Measurements from ENCODE around the gene CCDC177. TPM values are rescaled to one million over a fixed set of nuclear protein-coding genes. Genes with fewer than 3 reads are reported as not detected.
A peak's percentile ranks its signal among the peaks of the same experiment; 100 is the strongest.

The CCDC177 gene
- total RNA-seq, 2 experiments from 2014 or later = not detected

DNA sequence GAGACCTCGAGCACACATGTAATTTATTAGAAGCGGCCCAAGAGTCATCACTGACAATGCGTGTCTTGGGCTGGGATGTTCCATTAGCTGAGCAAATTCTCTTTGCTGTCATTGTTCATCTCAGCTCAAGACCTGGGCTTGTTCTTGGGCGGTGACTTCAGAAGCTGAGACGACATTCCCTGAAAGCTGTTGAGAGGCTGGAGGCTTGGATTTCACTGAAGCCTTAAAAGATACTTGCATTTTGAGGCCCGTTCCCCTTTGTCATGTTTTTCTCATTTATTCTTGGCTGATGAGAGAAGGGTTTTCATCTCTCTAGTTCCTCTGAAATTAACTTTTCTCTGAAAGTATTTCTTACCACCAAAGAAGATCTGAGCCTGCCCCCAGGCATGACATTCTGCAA lies 20.2 kb upstream of the CCDC177 start:
- POLR2A ChIA-PET = interaction anchor here (0.7 to 0.9 kb wide), 3 partner anchors 73 to 511 kb away, joined by 3 to 5 read pairs (median 4); no protein-coding TSS in a partner anchor
- Histone ChIP-seq H3K4me2 (ENCODE audit: low read length) (no peak overlapping the region), H3K4me1 (ENCODE audit: insufficient read depth, low read length, poor library complexity, severe bottlenecking) (no peaks in the 10 kb centered on the region), H3K36me3 (ENCODE audit: insufficient read depth, low read length) (no peaks in the 10 kb centered on the region), H3K27ac (ENCODE audit: low read depth, low read length, poor library complexity, severe bottlenecking) (no peak overlapping the region), H3K4me3 (ENCODE audit: low read depth, low read length, poor library complexity, severe bottlenecking) (no peak overlapping the region), H3K9me2 (ENCODE audit: insufficient read depth, low read length) (no peaks in the 10 kb centered on the region), H4K20me1 (ENCODE audit: insufficient read depth, low read length) (no peaks in the 10 kb centered on the region), H2AFZ (ENCODE audit: low read length) (no peak overlapping the region), H3K9me3 (ENCODE audit: low read length) (no peaks in the 10 kb centered on the region), H3K79me2 (ENCODE audit: insufficient read depth, low read depth, low read length) (no peaks in the 10 kb centered on the region)
- no TSS peak for BruUV-seq (replicated peaks)
- CTCF ChIA-PET (ENCODE audit: unreplicated experiment) = no interaction called here
- TF ChIP-seq EZH2phosphoT487 (IDR thresholded peaks at IDR 0.05; ENCODE audit: borderline replicate concordance, low read depth, low read length) = no peak
- TF ChIP-seq, protein P1, sequence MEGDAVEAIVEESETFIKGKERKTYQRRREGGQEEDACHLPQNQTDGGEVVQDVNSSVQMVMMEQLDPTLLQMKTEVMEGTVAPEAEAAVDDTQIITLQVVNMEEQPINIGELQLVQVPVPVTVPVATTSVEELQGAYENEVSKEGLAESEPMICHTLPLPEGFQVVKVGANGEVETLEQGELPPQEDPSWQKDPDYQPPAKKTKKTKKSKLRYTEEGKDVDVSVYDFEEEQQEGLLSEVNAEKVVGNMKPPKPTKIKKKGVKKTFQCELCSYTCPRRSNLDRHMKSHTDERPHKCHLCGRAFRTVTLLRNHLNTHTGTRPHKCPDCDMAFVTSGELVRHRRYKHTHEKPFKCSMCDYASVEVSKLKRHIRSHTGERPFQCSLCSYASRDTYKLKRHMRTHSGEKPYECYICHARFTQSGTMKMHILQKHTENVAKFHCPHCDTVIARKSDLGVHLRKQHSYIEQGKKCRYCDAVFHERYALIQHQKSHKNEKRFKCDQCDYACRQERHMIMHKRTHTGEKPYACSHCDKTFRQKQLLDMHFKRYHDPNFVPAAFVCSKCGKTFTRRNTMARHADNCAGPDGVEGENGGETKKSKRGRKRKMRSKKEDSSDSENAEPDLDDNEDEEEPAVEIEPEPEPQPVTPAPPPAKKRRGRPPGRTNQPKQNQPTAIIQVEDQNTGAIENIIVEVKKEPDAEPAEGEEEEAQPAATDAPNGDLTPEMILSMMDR (conservative IDR thresholded peaks at IDR 0.05; ENCODE audit: low read length) = no peak
- no peak for DNase-seq (ENCODE audit: low spot score)
- intact Hi-C loops (cut with micrococcal nuclease; ENCODE audit: unreplicated experiment) = no loop called here

DNA sequence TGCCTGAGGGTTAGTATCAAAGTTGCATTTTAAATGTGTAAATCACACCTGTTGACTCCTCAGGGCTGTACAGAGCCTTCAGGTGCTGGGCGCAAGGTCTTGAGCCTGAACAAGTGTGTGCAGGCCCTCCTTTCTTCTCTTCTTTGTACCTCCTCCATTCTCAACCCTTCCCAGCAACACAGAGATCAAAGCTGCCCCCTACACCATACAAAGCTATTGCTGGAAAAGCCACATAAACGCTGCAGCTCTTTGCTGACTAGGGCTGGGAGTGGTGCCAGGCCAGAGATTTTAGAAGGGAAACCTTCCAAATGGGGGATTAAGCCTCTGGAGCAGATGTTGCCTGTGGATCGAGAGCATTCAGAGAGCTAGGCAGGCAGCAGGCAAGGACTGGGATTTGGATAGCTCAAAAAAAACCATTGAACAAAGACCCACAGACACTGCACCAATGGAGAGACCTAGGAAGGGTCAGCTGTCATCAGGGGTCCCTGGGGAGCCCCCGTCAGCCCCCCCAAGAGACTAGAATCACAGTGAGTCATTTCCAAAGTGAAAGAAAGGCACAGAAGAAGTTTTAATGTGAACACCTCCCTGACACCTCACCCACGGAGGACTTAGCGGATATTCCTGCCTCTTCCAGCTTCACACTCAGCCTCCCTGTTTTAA lies 18.5 kb upstream of the CCDC177 start:
- Histone ChIP-seq H3K36me3 (ENCODE audit: insufficient read depth, low read length) (no peaks in the 10 kb centered on the region), H3K4me2 (ENCODE audit: low read length) (no peak overlapping the region), H3K27ac (ENCODE audit: low read depth, low read length, poor library complexity, severe bottlenecking) (no peak overlapping the region), H3K9me2 (ENCODE audit: insufficient read depth, low read length) (no peaks in the 10 kb centered on the region), H4K20me1 (ENCODE audit: insufficient read depth, low read length) (no peaks in the 10 kb centered on the region), H3K79me2 (ENCODE audit: insufficient read depth, low read depth, low read length) (no peaks in the 10 kb centered on the region), H3K4me1 (ENCODE audit: insufficient read depth, low read length, poor library complexity, severe bottlenecking) (no peaks in the 10 kb centered on the region), H2AFZ (ENCODE audit: low read length) (0 out of 2 replicates have a peak overlapping the region, but pooled peaks have one; percentile 53), H3K4me3 (ENCODE audit: low read depth, low read length, poor library complexity, severe bottlenecking) (no peak overlapping the region), H3K9me3 (ENCODE audit: low read length) (no peaks in the 10 kb centered on the region)
- no peak for TF ChIP-seq EZH2phosphoT487 (IDR thresholded peaks at IDR 0.05; ENCODE audit: borderline replicate concordance, low read depth, low read length)
- TF ChIP-seq, protein P1 (conservative IDR thresholded peaks at IDR 0.05; ENCODE audit: low read length) = no peak
- CTCF ChIA-PET (ENCODE audit: unreplicated experiment) = no interaction called here
- POLR2A ChIA-PET = interaction anchor here (0.6 to 1.2 kb wide), 2 partner anchors 12 to 403 kb away, joined by 3 to 4 read pairs; no protein-coding TSS in a partner anchor
- BruUV-seq (replicated peaks) = no TSS peak
- DNase-seq (ENCODE audit: low spot score) = no peak
- intact Hi-C loops (cut with micrococcal nuclease; ENCODE audit: unreplicated experiment) = no loop called here

DNA sequence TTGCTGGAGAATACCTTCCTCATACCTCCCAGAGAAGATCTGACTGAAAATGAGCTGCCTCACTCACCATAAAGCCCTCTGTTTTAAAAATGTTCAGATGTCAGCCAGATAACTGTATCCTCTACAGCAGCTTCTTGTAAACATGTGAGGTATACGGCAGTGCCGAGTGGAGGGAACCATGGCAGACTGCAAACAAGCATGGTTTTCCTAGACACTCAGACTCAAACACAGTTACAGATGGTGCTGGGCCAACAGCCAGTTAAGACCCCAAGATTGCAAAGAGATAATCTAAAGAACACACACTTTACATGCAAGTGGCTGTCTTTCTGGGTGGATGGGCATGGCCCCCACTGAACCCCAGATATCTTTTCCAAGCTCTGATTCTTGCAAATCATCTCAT lies 16.6 kb upstream of the CCDC177 start:
- POLR2A ChIA-PET = no interaction called here

More for the DNA sequence above, 16.6 kb upstream of the CCDC177 start:
- BruUV-seq (replicated peaks) = no TSS peak
- no peak overlapping the region for H3K4me2 ChIP-seq (ENCODE audit: low read length)
- no peaks in the 10 kb centered on the region for H4K20me1 ChIP-seq (ENCODE audit: insufficient read depth, low read length)
- no peaks in the 10 kb centered on the region for H3K9me2 ChIP-seq (ENCODE audit: insufficient read depth, low read length)
- TF ChIP-seq EZH2phosphoT487 (IDR thresholded peaks at IDR 0.05; ENCODE audit: borderline replicate concordance, low read depth, low read length) = no peak
- TF ChIP-seq, protein P1 (conservative IDR thresholded peaks at IDR 0.05; ENCODE audit: low read length) = no peak
- H3K79me2 ChIP-seq (ENCODE audit: insufficient read depth, low read depth, low read length) = no peaks in the 10 kb centered on the region
- DNase-seq (ENCODE audit: low spot score) = no peak
- no peak overlapping the region for H3K27ac ChIP-seq (ENCODE audit: low read depth, low read length, poor library complexity, severe bottlenecking)
- intact Hi-C loops (cut with micrococcal nuclease; ENCODE audit: unreplicated experiment) = no loop called here
- no peaks in the 10 kb centered on the region for H3K4me1 ChIP-seq (ENCODE audit: insufficient read depth, low read length, poor library complexity, severe bottlenecking)
- no peak overlapping the region for H3K4me3 ChIP-seq (ENCODE audit: low read depth, low read length, poor library complexity, severe bottlenecking)
- CTCF ChIA-PET (ENCODE audit: unreplicated experiment) = no interaction called here
- no peaks in the 10 kb centered on the region for H3K36me3 ChIP-seq (ENCODE audit: insufficient read depth, low read length)
- no peaks in the 10 kb centered on the region for H3K9me3 ChIP-seq (ENCODE audit: low read length)
- no peak overlapping the region for H2AFZ ChIP-seq (ENCODE audit: low read length)
